Inflammatory macrophage treated with lipopolysaccharide for 4 hours (primary cell): Measurements from ENCODE around the gene FAM47E.
A peak's percentile ranks its signal among the peaks of the same experiment; 100 is the strongest.

ENCODE experiments used
- DNase-seq: peaks from one replicate; pipeline ENCODE4 v3.0.0-alpha.2; 2020

The FAM47E gene

DNA sequence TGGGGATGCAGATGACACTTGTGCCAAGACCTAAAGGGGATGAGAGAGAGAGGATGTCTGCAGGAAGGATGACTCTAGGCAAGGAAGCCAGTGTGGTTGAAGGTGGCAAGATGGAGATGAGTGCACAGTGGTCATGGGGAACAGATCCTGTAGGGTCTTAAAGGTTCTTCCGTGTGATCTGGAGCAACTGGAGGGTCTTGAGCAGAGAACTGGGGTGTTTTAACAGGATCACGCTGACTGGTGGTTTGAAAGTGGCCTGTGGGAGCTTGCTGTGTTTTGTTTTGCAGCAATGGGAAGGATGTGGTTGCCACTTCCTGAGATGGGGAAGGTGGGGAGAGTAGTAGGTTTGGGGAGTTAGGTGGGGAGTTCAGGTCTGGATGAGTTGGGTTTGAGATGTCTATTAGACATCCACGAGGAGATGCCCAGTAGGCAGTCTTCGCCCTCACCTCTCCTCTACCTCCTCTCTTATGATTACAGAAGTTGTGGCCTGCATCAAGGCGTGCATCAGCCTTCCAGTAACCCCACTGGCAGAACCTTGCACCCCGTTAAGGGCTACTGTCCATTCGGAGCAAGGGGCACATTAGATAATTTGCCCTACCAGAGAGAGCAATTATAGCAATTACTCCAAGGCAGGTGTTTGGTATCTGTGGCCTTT is 53.6 kb downstream of the FAM47E start:
- DNase-seq: no peak

DNA sequence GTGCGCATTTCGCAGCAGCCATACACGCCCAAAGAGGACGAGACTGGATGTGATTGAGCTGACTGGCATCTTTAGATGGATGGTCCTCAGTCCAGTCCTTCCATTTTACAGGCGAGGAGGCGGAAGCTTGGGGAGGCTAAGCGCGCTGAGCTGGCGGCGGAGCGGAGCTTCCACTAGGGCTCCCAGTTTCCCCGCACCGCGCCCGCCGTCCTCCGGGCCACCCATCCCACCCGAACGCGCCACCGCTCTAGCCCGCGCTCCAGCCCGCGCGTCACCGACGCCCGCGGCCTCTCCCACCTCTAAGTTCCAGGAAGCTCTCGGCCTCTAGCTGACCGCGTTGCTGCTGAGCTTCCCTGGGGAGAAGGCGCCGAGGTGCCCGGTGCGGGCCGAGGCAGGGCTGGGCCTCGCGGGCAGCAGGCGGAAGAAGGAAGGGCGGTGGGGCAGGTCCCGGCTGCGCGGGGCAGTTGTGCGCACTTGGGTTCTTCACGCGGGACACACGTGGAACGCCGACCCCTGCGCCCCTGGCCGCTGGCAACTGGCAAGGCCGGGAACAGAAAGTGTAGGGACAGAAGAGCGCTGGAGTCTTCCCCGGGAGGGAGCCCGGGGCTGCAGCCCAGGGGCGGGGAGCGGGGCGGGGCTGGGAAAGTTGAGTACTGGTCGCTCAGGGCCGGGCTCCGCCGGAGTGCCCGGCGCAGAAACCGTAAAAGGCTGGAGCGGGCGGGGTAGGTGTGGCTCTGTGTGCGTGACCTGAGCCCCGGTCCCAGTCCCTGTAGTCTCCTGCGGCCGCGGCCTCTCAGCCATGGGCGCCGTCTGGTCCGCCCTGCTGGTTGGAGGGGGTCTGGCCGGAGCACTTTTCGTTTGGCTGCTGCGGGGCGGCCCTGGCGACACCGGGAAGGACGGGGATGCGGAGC is 54.7 kb downstream of the FAM47E start, which contains the start of gene STBD1:
Gene STBD1 (plus strand): TSS at position 763 of the 911 bp plus-strand sequence. CDS start 37 bp downstream, at position 800.
- DNase-seq: peak; percentile 68

DNA sequence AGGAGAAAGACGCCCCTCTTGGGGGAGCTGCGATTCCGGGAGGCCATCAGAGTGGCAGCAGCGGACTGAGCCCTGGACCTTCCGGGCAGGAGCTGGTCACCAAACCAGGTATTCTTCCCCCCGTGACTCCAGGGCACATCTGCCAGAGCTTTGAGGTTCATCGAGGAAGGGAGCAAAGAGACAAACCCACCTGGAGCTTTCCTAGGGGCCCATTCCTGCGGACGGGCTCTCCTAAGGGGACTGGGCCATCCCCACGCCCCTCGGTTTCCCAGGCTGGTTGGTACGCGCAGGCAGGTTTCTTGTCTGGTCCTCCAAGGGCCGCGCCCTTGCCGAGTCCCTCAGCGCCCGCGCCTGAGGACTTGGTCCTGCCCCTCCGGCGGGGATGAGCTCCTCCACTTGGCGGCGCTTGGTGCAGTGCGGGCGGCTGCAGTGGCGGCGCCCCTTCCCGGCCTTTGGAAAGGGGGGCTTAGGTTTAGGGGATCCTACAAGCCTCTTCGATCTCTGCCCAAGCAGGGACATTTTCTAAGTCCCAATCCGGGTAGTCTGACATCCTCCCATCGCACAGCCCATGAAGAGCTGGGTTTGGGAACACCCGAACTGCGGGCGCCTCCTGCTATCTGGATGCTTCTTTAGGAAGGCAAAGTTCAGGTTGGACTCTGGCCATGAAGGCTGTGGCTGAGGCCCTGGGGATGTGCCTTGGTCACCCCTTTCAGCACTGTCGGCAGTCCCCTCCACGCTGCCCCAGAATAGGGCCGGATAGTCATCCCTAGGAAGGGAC is 55.5 kb downstream of the FAM47E start:
- DNase-seq: peak; percentile 61

DNA sequence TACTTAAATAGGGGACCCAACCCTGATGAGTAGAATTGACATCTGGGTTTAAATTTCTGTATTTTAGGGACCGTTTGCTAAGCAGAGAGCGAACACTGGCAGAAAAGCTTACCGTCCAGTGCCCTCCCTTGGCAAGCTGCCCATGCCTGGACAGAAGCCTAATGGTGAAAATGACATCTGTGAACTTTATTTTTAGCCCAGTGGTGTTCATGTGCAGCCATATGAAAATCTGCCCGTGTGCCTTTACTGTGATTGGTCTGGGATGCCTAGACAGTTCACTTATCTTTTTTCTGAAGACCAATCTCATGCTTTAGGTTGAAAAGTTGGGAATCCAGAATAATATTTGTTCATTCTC is 56.1 kb downstream of the FAM47E start:
- no peak for DNase-seq

DNA sequence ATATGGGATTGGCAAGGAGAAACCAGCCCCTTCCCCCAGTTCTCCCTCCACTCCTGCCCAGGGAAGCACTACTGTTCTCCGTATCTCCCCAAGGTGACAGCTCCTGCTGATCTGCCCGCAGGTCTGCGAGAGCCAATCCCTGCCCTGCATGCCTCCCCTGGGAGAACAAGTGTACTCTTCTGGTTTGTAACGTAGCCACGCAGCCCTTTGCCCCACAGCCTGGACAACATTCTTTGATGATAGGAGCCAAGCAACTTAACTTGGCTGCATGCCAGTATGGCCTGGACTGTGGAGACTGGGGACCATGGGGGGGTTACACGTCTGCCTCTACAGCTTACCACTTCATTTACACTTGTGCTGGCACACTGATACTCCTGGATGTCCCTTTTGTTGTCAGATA is 57.0 kb downstream of the FAM47E start:
- no peak for DNase-seq

DNA sequence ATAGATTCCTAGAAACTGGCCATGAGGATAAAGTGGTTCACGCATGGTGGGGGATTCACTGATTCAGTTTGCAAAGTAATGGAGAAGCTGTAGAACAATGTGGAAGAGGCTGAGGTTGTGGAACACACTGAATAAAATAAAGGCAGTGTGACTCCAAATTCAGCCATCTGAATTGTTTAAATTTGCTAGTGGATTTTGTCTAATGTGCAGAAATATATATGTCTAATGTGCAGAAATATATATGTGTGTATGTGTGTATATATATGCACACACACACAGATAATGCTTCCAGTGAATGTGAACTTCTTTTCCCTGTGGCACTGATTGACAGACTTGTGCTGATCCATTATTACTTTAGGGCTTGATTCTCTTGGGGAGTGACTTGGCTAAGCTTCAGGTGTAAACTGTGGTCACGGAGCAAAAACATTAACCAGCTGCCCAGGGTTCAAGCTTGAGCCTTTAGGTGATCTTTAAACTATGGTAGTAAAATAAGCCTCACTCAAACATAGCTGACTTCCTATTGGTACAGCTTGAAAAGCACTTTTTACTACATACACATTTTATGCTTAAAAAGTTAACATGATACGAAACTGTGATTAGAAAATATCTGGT is 58.5 kb downstream of the FAM47E start:
- no peak for DNase-seq

DNA sequence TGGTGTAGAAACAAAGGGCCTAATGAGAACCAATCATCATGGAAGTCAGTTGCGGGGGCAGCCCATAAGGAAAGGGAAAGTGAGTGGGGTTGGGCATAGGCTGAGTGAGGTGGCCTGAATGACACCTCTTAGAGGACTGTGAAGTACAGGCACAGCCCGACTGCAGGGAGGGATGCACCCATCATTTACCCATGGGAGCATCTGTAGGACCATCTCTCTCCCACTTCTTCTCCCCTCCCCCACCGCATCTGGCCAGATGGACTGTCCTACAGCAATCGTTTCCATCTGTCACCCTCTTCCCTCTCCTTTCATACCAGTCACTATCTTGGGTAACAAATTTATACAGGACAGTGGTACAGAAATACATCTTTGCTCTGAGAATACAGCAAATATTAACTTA is 59.2 kb downstream of the FAM47E start:
- no peak for DNase-seq

DNA sequence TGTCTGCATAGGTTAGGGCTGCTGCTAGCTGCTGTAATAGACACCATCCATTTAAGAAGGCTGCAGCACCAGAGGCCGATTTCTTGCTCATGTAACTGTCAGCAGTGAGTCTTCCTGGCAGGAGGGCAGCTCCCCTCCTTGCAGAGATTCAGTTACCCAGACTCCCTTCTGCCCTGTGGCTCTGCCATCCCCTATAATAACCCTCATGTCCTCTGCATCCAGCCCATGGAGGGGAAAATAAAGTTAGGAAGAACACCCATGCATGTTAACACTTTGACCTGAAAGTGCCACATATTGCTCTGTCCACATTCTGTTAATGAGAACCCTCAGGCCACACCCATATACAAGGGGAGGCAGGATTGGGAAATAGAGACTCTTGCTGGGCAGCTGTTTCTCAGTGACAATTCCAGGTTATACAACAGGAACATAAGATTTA is 60.4 kb downstream of the FAM47E start:
- DNase-seq: no peak

DNA sequence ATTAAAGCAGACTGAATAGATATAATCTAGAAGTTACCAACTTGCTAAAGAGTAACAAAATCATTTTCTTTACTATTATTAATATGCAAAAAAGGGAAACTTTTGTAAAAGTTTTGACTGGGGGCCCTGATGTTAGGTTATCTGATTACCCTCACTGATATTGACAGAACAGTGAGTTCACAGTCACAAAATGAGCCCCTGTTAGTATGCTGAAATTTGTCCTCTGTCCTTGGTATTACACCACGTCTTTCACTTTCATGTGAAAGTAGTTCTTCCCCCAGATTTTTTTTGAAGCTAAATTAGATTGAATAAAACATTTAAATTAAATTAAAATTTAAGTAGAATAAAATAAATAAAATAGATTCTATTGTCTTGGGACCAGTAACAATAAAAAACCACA is 60.9 kb downstream of the FAM47E start:
- no peak for DNase-seq

DNA sequence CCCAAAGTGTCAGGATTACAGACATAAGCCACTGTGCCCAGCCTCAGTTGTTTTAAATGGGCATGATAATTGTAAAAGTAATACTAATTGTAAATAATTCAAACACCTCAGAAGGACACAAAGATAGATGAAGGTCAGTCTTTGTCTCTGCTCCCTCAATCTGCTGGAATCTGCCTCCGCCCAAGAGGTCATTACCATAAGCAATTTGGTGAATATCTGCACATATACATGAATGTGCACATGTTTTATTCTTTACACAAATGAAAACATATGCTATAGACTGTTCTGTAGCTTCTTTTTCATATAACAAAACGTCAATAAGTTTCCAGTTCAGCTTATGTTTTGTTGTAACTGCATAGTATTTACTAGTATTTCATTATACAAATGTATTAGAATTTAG is 62.0 kb downstream of the FAM47E start:
- DNase-seq: no peak

DNA sequence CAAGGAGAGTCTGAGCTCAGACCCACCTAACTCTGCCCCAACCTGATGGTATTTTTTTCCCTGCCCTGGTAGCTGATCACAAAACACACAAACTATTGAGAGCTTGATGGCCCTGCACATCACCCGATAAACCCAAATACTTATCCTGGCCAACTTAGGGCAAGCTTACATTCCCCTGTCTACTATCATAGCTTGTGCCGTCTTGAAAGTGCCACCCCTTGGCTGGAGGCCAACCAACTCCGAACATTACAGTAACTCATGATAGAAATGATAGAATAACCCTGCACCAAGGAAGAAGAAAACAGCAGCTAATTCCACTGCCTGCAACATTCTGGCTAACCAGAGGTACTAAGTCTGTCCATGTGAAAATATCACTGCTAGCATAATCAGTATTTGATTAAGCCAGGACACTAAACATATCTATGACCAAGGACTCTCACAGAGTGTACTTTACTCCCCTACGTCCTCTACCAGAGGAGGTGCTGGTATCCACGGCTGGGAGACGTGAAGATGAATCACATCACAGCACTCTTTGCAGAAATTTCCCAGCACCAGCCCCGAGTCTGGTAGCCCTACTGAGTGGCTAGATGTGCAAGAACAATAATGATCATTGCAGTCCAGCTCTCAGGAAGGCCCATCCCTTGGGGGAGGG is 63.9 kb downstream of the FAM47E start:
- no peak for DNase-seq

DNA sequence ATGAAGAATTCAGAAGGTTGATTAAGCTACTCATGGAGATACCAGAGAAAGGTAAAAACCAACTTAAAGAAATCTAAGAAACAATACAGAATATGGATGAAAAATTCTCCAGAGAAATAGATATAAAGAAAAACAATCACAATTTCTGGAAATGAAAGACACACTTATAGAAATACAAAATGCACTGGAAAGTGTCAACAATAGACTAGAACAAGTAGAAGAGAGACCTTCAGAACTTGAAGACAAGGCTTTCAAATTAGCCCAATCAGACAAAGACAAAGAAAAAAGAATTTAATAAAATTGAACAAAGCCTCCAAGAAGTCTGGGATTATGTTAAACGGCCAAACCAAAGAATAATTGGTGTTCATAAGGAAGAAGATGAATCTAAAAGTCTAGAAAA is 64.6 kb downstream of the FAM47E start:
- DNase-seq: no peak

DNA sequence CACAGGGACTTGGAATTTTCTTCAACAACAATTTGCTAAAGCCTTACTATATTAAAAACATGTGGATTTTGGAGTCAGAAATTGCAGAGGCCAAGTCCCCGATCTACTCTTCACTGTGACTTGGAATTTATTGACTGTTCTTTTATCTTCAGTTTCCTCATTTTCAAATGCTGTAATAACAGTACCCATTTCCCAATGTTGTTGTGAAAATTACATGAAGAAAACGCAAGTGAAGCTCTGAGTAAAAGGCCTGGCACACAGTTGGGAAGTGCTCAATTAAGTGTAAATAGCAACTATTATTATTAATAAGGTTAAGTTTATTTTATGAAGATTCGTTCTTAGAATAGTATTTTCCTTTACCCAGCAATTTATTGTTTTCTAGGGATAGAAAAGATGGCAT is 70.7 kb downstream of the FAM47E start:
- DNase-seq: peak; percentile 71

DNA sequence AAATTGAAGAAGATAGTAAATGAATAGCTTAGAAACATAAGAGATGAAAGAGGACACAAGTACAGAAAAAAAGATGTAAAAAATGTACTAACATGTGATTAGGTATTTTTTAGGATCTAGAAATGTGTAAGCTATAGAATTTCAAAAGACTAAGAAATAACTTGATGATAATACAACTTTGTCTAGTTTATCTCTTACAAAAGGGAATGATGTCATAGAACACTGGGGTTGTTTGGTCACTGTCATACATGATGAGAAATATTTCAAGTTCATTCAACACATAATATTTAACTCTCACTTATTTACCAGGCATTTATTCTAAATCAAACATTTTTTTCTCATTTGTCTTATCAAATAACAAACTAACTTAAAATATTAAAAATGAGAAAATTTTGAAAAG is 73.6 kb downstream of the FAM47E start:
- DNase-seq: no peak

DNA sequence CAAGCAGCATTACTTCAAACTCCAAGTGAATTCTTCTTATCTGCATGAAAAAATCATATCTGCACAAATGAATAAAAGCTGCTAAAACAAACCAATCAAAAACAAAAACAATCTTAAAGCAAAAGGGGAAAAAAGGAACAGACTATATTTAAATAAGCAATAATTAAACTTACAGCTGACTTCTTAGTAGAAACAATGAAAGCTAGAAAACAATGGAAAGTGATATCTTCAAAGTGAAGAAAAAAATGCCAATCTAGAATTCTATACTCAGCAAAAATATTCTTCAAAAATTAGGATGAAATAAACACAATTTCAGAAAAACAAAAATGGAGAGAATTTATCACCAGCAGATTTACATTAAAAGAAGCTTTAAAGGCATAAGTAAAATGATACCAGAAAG is 75.0 kb downstream of the FAM47E start:
- DNase-seq: no peak
